Endothelial cell (in vitro differentiated cells): ENCODE data around the gene D2HGDH. TPM values are rescaled to one million over a fixed set of nuclear protein-coding genes. Genes with fewer than 3 reads are reported as not detected.
A peak's percentile ranks its signal among the peaks of the same experiment; 100 is the strongest.
"Not testable (repeated sequence)": the region's sequence is repeated elsewhere in the genome, so short reads cannot be mapped to it uniquely, and the experiment has no call there.

ENCODE experiments used
- DNase-seq: peaks from one replicate; pipeline ENCODE4 v3.0.0; 2021; ENCODE audit warnings: low spot score
- H3K27ac Mint-ChIP-seq: one replicate; pipeline ENCODE4 v1.8.0; 2021; ENCODE audit warnings: mixed read lengths, inconsistent platforms; ENCODE audit not compliant: unreplicated experiment
- H3K27me3 Mint-ChIP-seq: one replicate; pipeline ENCODE4 v1.8.0; 2021; ENCODE audit warnings: mild to moderate bottlenecking, moderate library complexity, mixed read lengths, inconsistent platforms; ENCODE audit not compliant: unreplicated experiment
- H3K36me3 Mint-ChIP-seq: one replicate; pipeline ENCODE4 v1.8.0; 2021; ENCODE audit warnings: mild to moderate bottlenecking, low read depth, mixed read lengths, inconsistent platforms; ENCODE audit not compliant: unreplicated experiment
- H3K4me1 Mint-ChIP-seq: one replicate; pipeline ENCODE4 v1.8.0; 2021; ENCODE audit warnings: mild to moderate bottlenecking, mixed read lengths, inconsistent platforms; ENCODE audit not compliant: unreplicated experiment
- H3K4me3 Mint-ChIP-seq: one replicate; pipeline ENCODE4 v1.8.0; 2021; ENCODE audit warnings: mild to moderate bottlenecking, mixed read lengths, inconsistent platforms; ENCODE audit not compliant: unreplicated experiment
- H3K9me3 Mint-ChIP-seq: one replicate; pipeline ENCODE4 v1.8.0; 2021; ENCODE audit warnings: mixed read lengths, inconsistent platforms; ENCODE audit not compliant: unreplicated experiment
- total RNA-seq: library from RNA; stranded (reverse); fragmentation: NEBNext Ultra II Directional; extraction: Animal tissue kit (Norgen Biotek cat#: 25700); gene quantifications from one replicate; pipeline ENCODE4 v1.2.1, GENCODE V29; 2021; ENCODE audit not compliant: unreplicated experiment
- TF ChIP-seq, protein P1 (sequence below): fragments of 200-600 bp; sonication (generic); IDR thresholded peaks from one replicate; pipeline ENCODE4 v1.5.0; 2021; ENCODE audit warnings: antibody characterized with exemption; ENCODE audit not compliant: unreplicated experiment

Gene D2HGDH
- total RNA-seq, 1 donor from 2014 or later: 11.4 TPM

GRCh38 chr2:241798631-241799521 is 64.4 kb downstream of the D2HGDH start:
- Mint-ChIP-seq H3K4me1 (no peaks in the 10 kb centered on the region), H3K27me3 (peaks cover 10% of the 10 kb centered on the region), H3K27ac (no peak overlapping the region), H3K9me3 (no peaks in the 10 kb centered on the region), H3K4me3 (no peak overlapping the region), H3K36me3 (peaks cover 4% of the 10 kb centered on the region)
- DNase-seq: peak; percentile 2
- TF ChIP-seq, protein P1, sequence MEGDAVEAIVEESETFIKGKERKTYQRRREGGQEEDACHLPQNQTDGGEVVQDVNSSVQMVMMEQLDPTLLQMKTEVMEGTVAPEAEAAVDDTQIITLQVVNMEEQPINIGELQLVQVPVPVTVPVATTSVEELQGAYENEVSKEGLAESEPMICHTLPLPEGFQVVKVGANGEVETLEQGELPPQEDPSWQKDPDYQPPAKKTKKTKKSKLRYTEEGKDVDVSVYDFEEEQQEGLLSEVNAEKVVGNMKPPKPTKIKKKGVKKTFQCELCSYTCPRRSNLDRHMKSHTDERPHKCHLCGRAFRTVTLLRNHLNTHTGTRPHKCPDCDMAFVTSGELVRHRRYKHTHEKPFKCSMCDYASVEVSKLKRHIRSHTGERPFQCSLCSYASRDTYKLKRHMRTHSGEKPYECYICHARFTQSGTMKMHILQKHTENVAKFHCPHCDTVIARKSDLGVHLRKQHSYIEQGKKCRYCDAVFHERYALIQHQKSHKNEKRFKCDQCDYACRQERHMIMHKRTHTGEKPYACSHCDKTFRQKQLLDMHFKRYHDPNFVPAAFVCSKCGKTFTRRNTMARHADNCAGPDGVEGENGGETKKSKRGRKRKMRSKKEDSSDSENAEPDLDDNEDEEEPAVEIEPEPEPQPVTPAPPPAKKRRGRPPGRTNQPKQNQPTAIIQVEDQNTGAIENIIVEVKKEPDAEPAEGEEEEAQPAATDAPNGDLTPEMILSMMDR: no peak

GRCh38 chr2:241799522-241800197 is 65.2 kb downstream of the D2HGDH start:
- no peak overlapping the region for H3K27ac Mint-ChIP-seq

DNA sequence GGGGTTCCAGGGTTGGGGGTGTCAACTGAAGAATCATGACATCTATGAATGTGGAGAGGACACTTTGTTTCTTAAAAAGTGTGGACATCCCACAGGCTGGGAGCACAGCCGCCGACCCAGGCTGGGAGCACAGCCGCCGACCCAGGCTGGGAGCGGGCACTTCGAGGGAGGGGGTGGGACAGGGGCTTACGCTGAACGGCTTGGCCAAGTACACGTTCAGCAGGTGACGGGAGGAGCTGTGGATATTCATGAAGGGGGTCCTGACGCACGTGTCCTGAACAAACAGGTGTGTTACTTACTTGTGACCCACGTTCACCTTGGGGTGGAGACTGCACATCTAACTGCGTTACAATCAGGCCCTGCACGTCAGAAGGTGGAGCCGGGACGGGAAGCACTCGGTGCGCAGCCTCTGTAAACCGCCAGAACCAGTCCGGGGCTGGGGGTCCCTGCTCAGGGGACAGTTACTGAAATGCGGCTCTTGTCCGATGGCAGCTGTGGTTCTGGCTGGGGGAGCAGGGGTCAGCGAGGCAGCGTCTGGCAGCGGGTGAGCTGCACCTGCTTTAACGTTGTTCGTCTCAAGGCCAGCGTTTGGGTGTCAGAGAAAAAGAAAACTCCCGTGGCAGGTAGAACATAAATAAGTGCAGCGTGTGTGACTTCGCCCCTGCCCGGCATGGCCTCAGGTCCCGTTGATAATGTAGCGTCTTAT is 65.9 kb downstream of the D2HGDH start:
- not testable (repeated sequence) for H3K4me1 Mint-ChIP-seq, H3K9me3 Mint-ChIP-seq, H3K36me3 Mint-ChIP-seq, H3K4me3 Mint-ChIP-seq, H3K27ac Mint-ChIP-seq
- peaks cover 10% of the 10 kb centered on the region for H3K27me3 Mint-ChIP-seq
- DNase-seq: peak; percentile 2

More at GRCh38 chr2:241799522-241800197, 65.2 kb downstream of the D2HGDH start:
- DNase-seq: peak; percentile 3
- Mint-ChIP-seq H3K4me1 (no peaks in the 10 kb centered on the region), H3K9me3 (no peaks in the 10 kb centered on the region), H3K27me3 (peaks cover 10% of the 10 kb centered on the region), H3K4me3 (no peak overlapping the region), H3K36me3 (peaks cover 4% of the 10 kb centered on the region)
- TF ChIP-seq, protein P1: no peak

DNA sequence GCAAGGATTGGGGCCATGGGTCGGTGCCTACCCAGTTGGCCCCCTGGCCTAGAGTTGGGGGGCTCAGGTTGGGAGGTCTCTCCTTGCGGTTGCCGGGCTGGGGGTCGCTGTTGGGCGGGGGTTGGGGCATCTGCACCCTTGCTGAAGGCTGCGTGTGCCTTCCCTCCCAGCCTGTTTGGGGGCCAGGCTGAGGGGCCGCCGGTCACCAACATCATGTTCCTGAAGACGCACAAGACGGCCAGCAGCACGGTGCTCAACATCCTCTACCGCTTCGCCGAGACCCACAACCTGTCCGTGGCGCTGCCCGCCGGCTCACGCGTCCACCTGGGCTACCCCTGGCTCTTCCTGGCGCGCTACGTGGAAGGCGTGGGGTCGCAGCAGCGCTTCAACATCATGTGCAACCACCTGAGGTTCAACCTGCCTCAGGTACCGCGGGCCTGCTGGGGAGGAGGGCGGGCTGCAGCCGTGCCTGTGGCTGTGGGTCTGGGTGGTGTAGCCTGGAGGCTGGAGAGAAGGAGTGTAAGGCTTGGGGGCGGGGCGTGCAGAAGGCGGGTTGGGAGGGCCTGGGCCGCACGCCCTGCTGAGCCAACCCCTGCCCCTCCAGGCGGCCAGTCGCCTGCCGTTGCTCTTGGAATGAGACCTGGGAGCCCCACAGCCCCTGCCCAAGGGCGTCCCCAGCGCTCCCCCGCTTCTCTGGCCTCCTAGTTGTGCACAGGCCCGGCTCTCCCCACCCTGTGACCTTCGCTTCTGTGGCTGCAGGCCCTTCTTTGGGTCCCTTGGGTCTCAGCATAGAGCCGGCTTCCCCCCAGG is 67.4 kb downstream of the D2HGDH start:
- no peak overlapping the region for H3K4me3 Mint-ChIP-seq
- peak; percentile 6 for DNase-seq
- no peaks in the 10 kb centered on the region for H3K9me3 Mint-ChIP-seq
- H3K36me3 Mint-ChIP-seq: peaks cover 4% of the 10 kb centered on the region
- no peak overlapping the region for H3K27ac Mint-ChIP-seq
- TF ChIP-seq, protein P1: no peak
- no peaks in the 10 kb centered on the region for H3K4me1 Mint-ChIP-seq
- H3K27me3 Mint-ChIP-seq: peaks cover 9% of the 10 kb centered on the region
